ENCODE results near the gene ALDH1A1. TPM values are rescaled to one million over a fixed set of nuclear protein-coding genes. Genes with fewer than 3 reads are reported as not detected.

ALDH1A1 gene
- total and polyA plus RNA-seq, 2 of the 8 experiments (the other 6 are each of a cell fraction or from before 2014, with no cell fraction given), result 0.50 to 0.82 TPM

GRCh38 chr9:72946318-72946717 is 6.5 kb downstream of the ALDH1A1 start (continued):
- no peak for TF ChIP-seq ATF2 (IDR thresholded peaks at IDR 0.05; ENCODE audit: low read length)

Data from H1 (cell line).